ENCODE measurements around the gene PFDN2. TPM values are rescaled to one million over a fixed set of nuclear protein-coding genes. Genes with fewer than 3 reads are reported as not detected.

Gene PFDN2
- total RNA-seq, 4 donors from 2014 or later = 23.8 to 58.2 (median 30.3) TPM

DNA sequence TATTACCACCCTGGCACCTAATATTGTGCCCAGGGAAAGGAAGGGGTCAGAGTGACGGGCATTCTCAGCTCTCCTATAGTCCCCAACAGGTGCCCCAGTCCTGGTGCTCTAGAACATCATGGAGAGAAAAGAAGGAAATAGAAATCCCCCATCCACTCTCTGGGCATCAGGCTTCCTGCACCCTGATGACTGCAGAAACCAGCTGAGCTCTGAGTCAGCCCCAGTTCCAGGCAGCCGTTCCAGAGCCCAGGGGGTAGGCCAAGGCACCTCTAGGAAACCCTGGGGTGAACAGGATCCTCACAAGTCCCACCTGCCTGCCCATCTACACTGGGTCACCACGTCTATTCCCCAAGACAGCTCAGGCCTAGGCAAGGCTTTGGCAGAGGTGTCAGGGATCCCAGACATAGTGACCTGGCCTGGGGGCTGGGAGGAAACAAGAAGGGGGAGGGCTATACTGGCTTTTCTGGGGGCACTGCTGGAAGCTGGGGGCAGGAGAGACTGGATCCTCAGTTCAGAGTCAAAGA lies 29.2 kb downstream of the PFDN2 start:
- no peak overlapping the region for H3K4me3 ChIP-seq (replicated peaks in 1 of 3)
- peaks cover 4 to 12% of the 10 kb centered on the region in 2 donors for H3K4me1 ChIP-seq
- TF ChIP-seq, protein P1, sequence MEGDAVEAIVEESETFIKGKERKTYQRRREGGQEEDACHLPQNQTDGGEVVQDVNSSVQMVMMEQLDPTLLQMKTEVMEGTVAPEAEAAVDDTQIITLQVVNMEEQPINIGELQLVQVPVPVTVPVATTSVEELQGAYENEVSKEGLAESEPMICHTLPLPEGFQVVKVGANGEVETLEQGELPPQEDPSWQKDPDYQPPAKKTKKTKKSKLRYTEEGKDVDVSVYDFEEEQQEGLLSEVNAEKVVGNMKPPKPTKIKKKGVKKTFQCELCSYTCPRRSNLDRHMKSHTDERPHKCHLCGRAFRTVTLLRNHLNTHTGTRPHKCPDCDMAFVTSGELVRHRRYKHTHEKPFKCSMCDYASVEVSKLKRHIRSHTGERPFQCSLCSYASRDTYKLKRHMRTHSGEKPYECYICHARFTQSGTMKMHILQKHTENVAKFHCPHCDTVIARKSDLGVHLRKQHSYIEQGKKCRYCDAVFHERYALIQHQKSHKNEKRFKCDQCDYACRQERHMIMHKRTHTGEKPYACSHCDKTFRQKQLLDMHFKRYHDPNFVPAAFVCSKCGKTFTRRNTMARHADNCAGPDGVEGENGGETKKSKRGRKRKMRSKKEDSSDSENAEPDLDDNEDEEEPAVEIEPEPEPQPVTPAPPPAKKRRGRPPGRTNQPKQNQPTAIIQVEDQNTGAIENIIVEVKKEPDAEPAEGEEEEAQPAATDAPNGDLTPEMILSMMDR (IDR thresholded peaks at IDR 0.05) = no peak
- no peak for TF ChIP-seq POLR2A (IDR thresholded peaks at IDR 0.05)
- intact Hi-C loops (cut with DNase I) = no loop called here
- no peaks in the 10 kb centered on the region for H3K27me3 ChIP-seq
- no peak overlapping the region for H3K27ac ChIP-seq
- no peaks in the 10 kb centered on the region for H3K36me3 ChIP-seq
- no peaks in the 10 kb centered on the region for H3K9me3 ChIP-seq
- 93 to 94% methylated on average over 2 to 3 of the region's 3 CpGs for WGBS, 2 donors
- DNase-seq = no peak

DNA sequence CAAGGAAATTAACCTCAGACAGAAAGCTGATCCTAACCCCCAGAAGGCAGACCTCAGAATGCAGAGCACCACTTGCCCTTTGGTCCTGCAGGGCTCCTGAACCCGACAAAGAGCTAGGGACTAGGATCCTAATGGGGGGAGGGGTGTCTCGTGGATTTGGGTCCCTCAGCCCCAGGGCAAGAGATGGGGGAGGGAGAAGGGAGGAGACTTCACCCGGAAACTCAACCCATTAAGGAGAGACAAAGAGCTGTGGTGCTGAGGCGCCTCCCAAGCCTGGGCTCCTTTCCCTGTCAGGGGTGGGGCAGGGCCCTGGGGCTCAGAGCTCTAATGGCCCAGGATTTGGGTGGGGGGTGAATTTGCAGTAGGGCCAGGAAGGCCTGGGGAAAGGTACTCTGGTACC lies 31.4 kb downstream of the PFDN2 start:
- DNase-seq = no peak
- H3K27ac ChIP-seq = no peak overlapping the region
- H3K4me1 ChIP-seq = peaks cover 4 to 19% of the 10 kb centered on the region in 2 donors
- no peaks in the 10 kb centered on the region for H3K27me3 ChIP-seq
- 57 to 83% methylated on average over 4 of the region's 4 CpGs for WGBS, 2 donors
- no peak overlapping the region for H3K4me3 ChIP-seq (replicated peaks in 1 of 3)
- intact Hi-C loops (cut with DNase I) = no loop called here
- TF ChIP-seq, protein P1 (IDR thresholded peaks at IDR 0.05) = no peak
- no peak for TF ChIP-seq POLR2A (IDR thresholded peaks at IDR 0.05)
- H3K36me3 ChIP-seq = no peaks in the 10 kb centered on the region
- no peaks in the 10 kb centered on the region for H3K9me3 ChIP-seq

DNA sequence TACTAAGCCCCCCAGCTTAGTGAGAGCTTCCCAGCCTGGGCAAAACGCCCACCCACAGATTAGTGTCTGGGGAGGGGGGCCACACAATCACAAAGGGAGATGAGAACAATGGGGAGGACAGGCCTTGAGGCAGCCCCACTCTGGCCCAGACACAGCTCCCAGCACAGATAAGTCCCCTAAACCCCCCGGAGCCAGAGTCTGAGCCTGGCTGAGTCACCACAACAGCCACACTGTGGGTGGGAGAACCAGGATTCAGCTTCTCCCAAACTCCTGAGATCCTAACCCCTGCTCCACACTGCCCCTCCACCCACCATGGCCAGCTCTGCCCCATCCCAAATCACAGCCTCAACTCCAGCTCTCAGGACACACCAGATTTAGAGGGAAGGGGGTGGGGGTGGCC lies 32.7 kb downstream of the PFDN2 start:
- H3K4me3 ChIP-seq (replicated peaks in 1 of 3) = no peak overlapping the region
- H3K9me3 ChIP-seq = no peaks in the 10 kb centered on the region
- WGBS, 2 donors = 73 to 80% methylated on average over 2 of the region's 2 CpGs
- no peak overlapping the region for H3K27ac ChIP-seq
- H3K4me1 ChIP-seq = peaks cover 4 to 19% of the 10 kb centered on the region in 2 donors
- no peaks in the 10 kb centered on the region for H3K36me3 ChIP-seq
- H3K27me3 ChIP-seq = no peaks in the 10 kb centered on the region
- intact Hi-C loops (cut with DNase I) = no loop called here
- DNase-seq = no peak
- TF ChIP-seq, protein P1 (IDR thresholded peaks at IDR 0.05) = no peak
- TF ChIP-seq POLR2A (IDR thresholded peaks at IDR 0.05) = no peak

DNA sequence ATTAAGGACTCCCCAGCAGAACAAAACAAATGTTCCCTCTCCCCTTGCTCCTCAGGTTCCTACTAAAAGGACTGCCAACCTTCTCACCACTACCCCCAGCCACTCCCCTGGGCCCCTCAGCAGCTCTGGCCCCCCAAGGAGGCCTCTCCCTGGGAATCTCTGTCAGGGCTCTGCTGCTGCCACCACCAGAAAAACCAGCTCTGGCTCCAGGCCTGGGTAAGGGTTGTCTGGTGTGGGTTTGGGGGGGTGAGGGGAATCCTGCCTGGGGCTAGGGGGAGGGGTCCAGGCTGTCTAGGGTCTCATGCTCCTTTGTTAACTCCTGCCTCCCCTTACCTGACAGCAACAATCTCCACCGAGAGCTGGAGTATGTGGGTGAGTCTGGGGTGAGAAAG lies 33.2 kb downstream of the PFDN2 start:
- Histone ChIP-seq H3K4me1 (peaks cover 4 to 18% of the 10 kb centered on the region in 2 donors), H3K27ac (no peak overlapping the region), H3K4me3 (replicated peaks in 1 of 3) (no peak overlapping the region), H3K9me3 (no peaks in the 10 kb centered on the region), H3K36me3 (no peaks in the 10 kb centered on the region), H3K27me3 (no peaks in the 10 kb centered on the region)
- TF ChIP-seq, protein P1 (IDR thresholded peaks at IDR 0.05) = no peak
- TF ChIP-seq POLR2A (IDR thresholded peaks at IDR 0.05) = no peak
- DNase-seq = no peak
- 81 to 83% methylated on average over 1 of the region's 1 CpG for WGBS, 2 donors
- intact Hi-C loops (cut with DNase I) = no loop called here

DNA sequence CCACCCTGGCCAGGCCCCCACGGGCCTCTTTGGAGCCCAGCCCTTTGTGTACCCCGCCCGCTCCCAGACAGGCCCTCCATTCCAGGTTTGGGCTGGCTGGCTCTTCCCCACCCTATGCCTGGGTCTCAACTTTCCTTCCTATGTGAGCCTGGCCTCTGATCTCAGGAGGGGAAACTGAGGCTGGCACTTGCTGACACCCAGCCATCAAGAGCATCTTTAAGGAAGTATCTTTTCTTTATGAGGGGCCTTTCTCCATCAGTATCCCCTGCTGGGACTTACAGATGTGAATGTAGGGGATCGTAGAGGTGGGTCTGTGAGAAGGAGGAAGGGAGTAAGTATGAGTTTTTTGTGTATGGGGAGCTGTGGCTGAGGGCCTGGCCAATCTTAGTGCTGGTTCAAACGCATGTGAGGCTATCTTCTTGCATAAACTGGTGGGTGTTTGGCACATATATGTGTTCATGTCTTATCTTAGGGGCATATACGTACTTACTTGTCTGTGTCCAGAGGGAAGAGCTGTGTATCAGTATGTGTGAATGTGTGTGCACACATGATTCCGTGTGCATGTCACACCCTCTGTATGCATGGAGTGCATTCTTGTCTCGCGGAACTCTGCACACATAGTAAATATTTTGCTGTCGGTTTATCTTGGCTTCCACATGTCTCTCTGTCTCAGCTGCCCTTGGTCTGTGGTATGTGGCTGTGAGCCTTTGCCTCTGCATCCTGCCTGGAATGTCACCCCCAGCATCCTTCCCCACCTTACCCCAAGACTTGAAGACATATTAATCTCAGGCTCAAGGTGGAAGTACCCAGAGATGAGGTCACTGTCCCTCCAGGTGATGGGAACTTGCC lies 33.9 kb downstream of the PFDN2 start:
- no peaks in the 10 kb centered on the region for H3K9me3 ChIP-seq
- intact Hi-C loops (cut with DNase I) = no loop called here
- H3K27ac ChIP-seq = no peak overlapping the region
- H3K4me3 ChIP-seq (replicated peaks in 1 of 3) = no peak overlapping the region
- peaks cover 0 to 12% of the 10 kb centered on the region in 2 donors for H3K4me1 ChIP-seq
- H3K27me3 ChIP-seq = no peaks in the 10 kb centered on the region
- no peaks in the 10 kb centered on the region for H3K36me3 ChIP-seq
- TF ChIP-seq, protein P1 (IDR thresholded peaks at IDR 0.05) = no peak
- TF ChIP-seq POLR2A (IDR thresholded peaks at IDR 0.05) = no peak
- no peak for DNase-seq
- WGBS, 2 donors = 74 to 78% methylated on average over 8 to 10 of the region's 10 CpGs

Measured in thyroid gland (tissue), 4 donors.